ENCODE measurements around the gene PON3. TPM values are rescaled to one million over a fixed set of nuclear protein-coding genes. Genes with fewer than 3 reads are reported as not detected.

The PON3 gene
- total and polyA plus RNA-seq, 2 of the 4 experiments (the other 2 are of a cell fraction): not detected

- peak within 1 kb of the TSS; percentile 91 for H3K56ac ChIP-seq (ENCODE audit: extremely low read depth, insufficient read depth, low read length)
- peak within 1 kb of the TSS; percentile 90 for H2BK15ac ChIP-seq (ENCODE audit: low read depth, low read length)
- no peaks in the 10 kb centered on the region for H3K27me3 ChIP-seq (ENCODE audit: control insufficient read depth, insufficient read depth, low read length)
- peaks cover 5% of the 10 kb centered on the region for H3K4me1 ChIP-seq (ENCODE audit: control insufficient read depth, insufficient read depth, low read length)
- BruUV-seq (replicated peaks): no TSS peak
- 0% methylated on average over 11 of the region's 58 CpGs; no CpG with 5 or more reads in 1 of the 2 experiments for WGBS, 2 experiments (ENCODE audit: extremely low coverage in 2 of 2, insufficient read length in 1 of 2)
- H3K23ac ChIP-seq (ENCODE audit: low read depth, low read length): peak within 1 kb of the TSS; percentile 94
- CTCF ChIA-PET: interaction anchor here (0.7 to 1.3 kb wide), 3 partner anchors 23 to 1146 kb away, joined by 3 to 8 read pairs (median 3); no protein-coding TSS in a partner anchor
- H4K20me1 ChIP-seq (ENCODE audit: insufficient read depth, low read length): no peaks in the 10 kb centered on the region
- peak within 1 kb of the TSS; percentile 92 for H2AK5ac ChIP-seq (ENCODE audit: low read depth, low read length)
- DNase-seq (peak; percentile 72), ATAC-seq (ENCODE audit: low read depth) (peak; percentile 100)
- H4K91ac ChIP-seq (ENCODE audit: insufficient read depth, low read depth, low read length): peak within 1 kb of the TSS; percentile 94
- peak within 1 kb of the TSS; percentile 74 for H2BK20ac ChIP-seq (ENCODE audit: low read depth, low read length)
- TF ChIP-seq POLR2A (IDR thresholded peaks at IDR 0.05; ENCODE audit: low read depth, low read length) (peak; percentile 69), FOS (IDR thresholded peaks at IDR 0.05; ENCODE audit: low read depth, low read length) (no peak), MXI1 (IDR thresholded peaks at IDR 0.05; ENCODE audit: borderline replicate concordance, low read depth, low read length) (no peak)
- peak within 1 kb of the TSS; percentile 98 for H2BK5ac ChIP-seq (ENCODE audit: low read depth, low read length, poor library complexity, severe bottlenecking)
- peak within 1 kb of the TSS; percentile 96 for H3K4ac ChIP-seq (ENCODE audit: low read depth, low read length)
- peak within 1 kb of the TSS; percentile 86 for H3K4me3 ChIP-seq (ENCODE audit: insufficient read depth, low read depth, low read length)
- H3K9me3 ChIP-seq (ENCODE audit: control insufficient read depth, insufficient read depth, low read length): no peaks in the 10 kb centered on the region
- H3K79me1 ChIP-seq (ENCODE audit: low read depth in 1 of 2, low read length in 2 of 2): peaks cover 22 to 28% of the 10 kb centered on the region in 2 experiments
- peak within 1 kb of the TSS; percentile 95 for H3K27ac ChIP-seq (ENCODE audit: insufficient read depth, low read length)
- POLR2A ChIA-PET (ENCODE audit: unreplicated experiment): interaction anchor here (0.7 kb wide), 1 partner anchor 994 kb away, joined by 13 read pairs; no protein-coding TSS in a partner anchor
- peak within 1 kb of the TSS; percentile 92 to 100 for H4K8ac ChIP-seq (ENCODE audit: low read depth in 2 of 2, low read length in 2 of 2)
- peak within 1 kb of the TSS; percentile 75 for H3K18ac ChIP-seq (ENCODE audit: low read depth, low read length)
- peak within 1 kb of the TSS; percentile 89 for H2BK120ac ChIP-seq (ENCODE audit: low read depth, low read length)
- H2AFZ ChIP-seq (replicated peaks; ENCODE audit: low read length, poor library complexity): peak within 1 kb of the TSS; percentile 100
- peak within 1 kb of the TSS; percentile 91 for H4K5ac ChIP-seq (ENCODE audit: low read depth, low read length)
- peak within 1 kb of the TSS; percentile 90 for H3K4me2 ChIP-seq (ENCODE audit: low read depth, low read length)
- dilution Hi-C loops (cut with HindIII; ENCODE audit: low sequenced_read_pairs, unreplicated experiment) (no loop called here), in situ Hi-C loops (cut with MboI; ENCODE audit: low sequenced_read_pairs) (no loop called here), intact Hi-C loops (cut with micrococcal nuclease) (no loop called here)
- H3K14ac ChIP-seq (replicated peaks; ENCODE audit: low read depth, low read length): peak within 1 kb of the TSS; percentile 99
- peaks cover 5% of the 10 kb centered on the region for H3K9me1 ChIP-seq (ENCODE audit: insufficient read depth, low read length)
- peak within 1 kb of the TSS; percentile 87 for H2AK9ac ChIP-seq (replicated peaks; ENCODE audit: low read depth, low read length, poor library complexity)
- H3K36me3 ChIP-seq (ENCODE audit: control insufficient read depth, insufficient read depth, low read length): no peaks in the 10 kb centered on the region; the same call in none of the 2 replicates
- peak within 1 kb of the TSS; percentile 84 for H3K9ac ChIP-seq (ENCODE audit: low read depth, low read length)
Observed at GRCh38 chr7:95434557-95435421, 38.6 kb upstream of the PON3 start, which contains the start of gene PON2. Gene PON2 (minus strand): TSS chr7:95435028. CDS start chr7:95434951, 77 bp downstream.

Measured in IMR-90 (cell line).